NB4 (cell line): Measurements from ENCODE around the gene LMTK2.

ENCODE experiments used
- CTCF ChIP-seq: IDR thresholded peaks from one replicate; pipeline ENCODE4 v1.5.1; 2012; ENCODE audit warnings: low read depth, low read length
- POLR2A ChIP-seq: IDR thresholded peaks from 2 replicates; pipeline ENCODE4 v1.6.1; 2011; ENCODE audit warnings: mild to moderate bottlenecking; ENCODE audit not compliant: insufficient read length; ENCODE audit errors: extremely low read depth

DNA sequence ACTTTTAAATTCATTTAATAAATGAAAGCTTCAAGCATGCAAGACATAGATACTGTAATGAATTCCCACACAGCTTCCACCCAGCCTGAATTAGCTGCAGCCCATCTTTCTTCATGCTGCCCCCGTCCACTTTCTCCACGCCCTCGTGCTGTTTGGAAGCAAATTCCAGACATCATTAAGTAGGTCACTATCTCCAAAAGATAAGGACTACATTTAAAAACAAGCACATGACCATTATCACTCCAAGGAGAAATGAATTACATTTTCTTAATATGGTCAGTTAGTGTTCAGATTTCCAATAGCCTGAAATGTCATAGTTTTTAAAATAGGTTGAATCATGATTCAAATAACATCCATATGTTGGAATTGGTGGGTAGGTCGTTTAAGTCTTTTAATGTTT, 24.3 kb downstream of the LMTK2 start:
- TF ChIP-seq CTCF (no peak), POLR2A (no peak)
